Measurements from ENCODE around the gene MOK. TPM values are rescaled to one million over a fixed set of nuclear protein-coding genes. Genes with fewer than 3 reads are reported as not detected.
A peak's percentile ranks its signal among the peaks of the same experiment; 100 is the strongest.

MOK gene
- total RNA-seq, 1 experiment from 2014 or later = 2.8 TPM

DNA sequence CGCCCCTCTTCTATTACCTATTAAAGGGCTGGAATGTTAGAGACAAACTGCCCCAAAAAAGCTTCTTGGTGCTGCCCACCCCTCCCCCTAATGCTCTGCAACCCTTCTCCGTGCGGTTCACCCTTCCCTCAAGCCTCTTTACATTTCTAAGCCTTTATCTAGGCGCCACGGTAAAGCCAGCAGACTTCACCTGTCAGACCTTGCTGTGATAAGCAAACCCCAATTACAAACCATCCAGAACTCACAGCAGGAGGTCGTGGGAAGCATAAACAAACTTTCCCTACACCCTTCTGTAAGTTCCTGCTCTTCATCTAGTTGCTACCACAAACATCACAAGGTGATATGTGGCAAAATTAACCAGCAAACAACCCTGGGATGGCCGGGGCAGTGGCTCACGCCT, 56.8 kb downstream of the MOK start:
- Histone ChIP-seq H3K56ac (ENCODE audit: insufficient read length, low read depth, low read length) (no peak overlapping the region), H3K23me2 (ENCODE audit: insufficient read length, low read depth, low read length, poor library complexity, severe bottlenecking) (no peaks in the 10 kb centered on the region), H3T11ph (ENCODE audit: low read length) (no peak overlapping the region), H2AK5ac (ENCODE audit: insufficient read length, low read length) (no peak overlapping the region), H2BK120ac (ENCODE audit: low read depth, low read length, poor library complexity, severe bottlenecking) (no peak overlapping the region), H4K20me1 (ENCODE audit: control insufficient read depth, insufficient read depth, insufficient read length) (no peaks in the 10 kb centered on the region), H4K91ac (ENCODE audit: insufficient read length, low read depth, low read length) (no peak overlapping the region), H3K23ac (ENCODE audit: insufficient read length, low read depth, low read length) (no peak overlapping the region), H3K14ac (ENCODE audit: insufficient read depth, low read length) (no peak overlapping the region), H3K9me3 (ENCODE audit: control insufficient read depth, low read depth, low read length) (no peaks in the 10 kb centered on the region), H4K8ac (replicated peaks; ENCODE audit: insufficient read length, low read depth, low read length) (no peak overlapping the region), H4K5ac (ENCODE audit: insufficient read length, low read depth, low read length) (no peak overlapping the region), H3K27me3 (ENCODE audit: insufficient read depth, low read length) (peaks cover 3% of the 10 kb centered on the region; the same call in 1 of the 2 replicates), H3K79me2 (ENCODE audit: insufficient read depth, low read length) (no peaks in the 10 kb centered on the region), H3K18ac (ENCODE audit: insufficient read length, low read depth, low read length) (no peak overlapping the region), H2AFZ (ENCODE audit: low read length) (no peak overlapping the region), H2BK5ac (ENCODE audit: insufficient read length, low read length) (no peak overlapping the region), H3K4me1 (ENCODE audit: insufficient read depth, low read length) (peaks cover 4% of the 10 kb centered on the region; the same call in 1 of the 2 replicates), H3K27ac (ENCODE audit: insufficient read length, low read depth, low read length) (no peak overlapping the region), H3K79me1 (ENCODE audit: insufficient read depth, low read depth, low read length, poor library complexity, severe bottlenecking) (no peaks in the 10 kb centered on the region), H2BK20ac (ENCODE audit: low read depth, low read length, poor library complexity, severe bottlenecking) (no peak overlapping the region), H3K9ac (ENCODE audit: extremely low read depth, insufficient read length, low read length) (no peak overlapping the region), H3K4ac (ENCODE audit: low read depth, low read length) (no peak overlapping the region), H3K4me2 (ENCODE audit: insufficient read depth, insufficient read length, low read length) (no peak overlapping the region), H2BK12ac (ENCODE audit: insufficient read length, low read depth, low read length) (no peak overlapping the region), H2BK15ac (ENCODE audit: low read depth, low read length) (no peak overlapping the region)
- DNase-seq = no peak
- Mint-ChIP-seq H3K36me3 (ENCODE audit: insufficient read depth in 1 of 3, low read depth in 3 of 3) (no peaks in the 10 kb centered on the region), H3K4me1 (peaks cover 5 to 7% of the 10 kb centered on the region in 2 experiments), H3K27ac (no peak overlapping the region), H3K9me3 (no peaks in the 10 kb centered on the region), H3K4me3 (peak overlapping the region in 1 of 2 experiments; percentile 35; a peak in 1 of 5 replicates), H3K27me3 (ENCODE audit: low read depth) (peaks cover 10% of the 10 kb centered on the region)
- TF ChIP-seq, protein P1, sequence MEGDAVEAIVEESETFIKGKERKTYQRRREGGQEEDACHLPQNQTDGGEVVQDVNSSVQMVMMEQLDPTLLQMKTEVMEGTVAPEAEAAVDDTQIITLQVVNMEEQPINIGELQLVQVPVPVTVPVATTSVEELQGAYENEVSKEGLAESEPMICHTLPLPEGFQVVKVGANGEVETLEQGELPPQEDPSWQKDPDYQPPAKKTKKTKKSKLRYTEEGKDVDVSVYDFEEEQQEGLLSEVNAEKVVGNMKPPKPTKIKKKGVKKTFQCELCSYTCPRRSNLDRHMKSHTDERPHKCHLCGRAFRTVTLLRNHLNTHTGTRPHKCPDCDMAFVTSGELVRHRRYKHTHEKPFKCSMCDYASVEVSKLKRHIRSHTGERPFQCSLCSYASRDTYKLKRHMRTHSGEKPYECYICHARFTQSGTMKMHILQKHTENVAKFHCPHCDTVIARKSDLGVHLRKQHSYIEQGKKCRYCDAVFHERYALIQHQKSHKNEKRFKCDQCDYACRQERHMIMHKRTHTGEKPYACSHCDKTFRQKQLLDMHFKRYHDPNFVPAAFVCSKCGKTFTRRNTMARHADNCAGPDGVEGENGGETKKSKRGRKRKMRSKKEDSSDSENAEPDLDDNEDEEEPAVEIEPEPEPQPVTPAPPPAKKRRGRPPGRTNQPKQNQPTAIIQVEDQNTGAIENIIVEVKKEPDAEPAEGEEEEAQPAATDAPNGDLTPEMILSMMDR (conservative IDR thresholded peaks at IDR 0.05) = no peak
- no CpG with 5 or more reads among the region's 8 CpGs for WGBS (ENCODE audit: extremely low coverage, insufficient read length, low lambda C conversion rate)

Data from H9 (cell line).